Body of pancreas (tissue), 4 donors: ENCODE results near the gene GNG3.

ENCODE experiments used
- POLR2A ChIP-seq, 3 donors: fragments of 450-650 bp; IDR thresholded peaks; one replicate each; pipeline ENCODE4 v1.6.1; 2016; ENCODE audit warnings: antibody characterized with exemption in 3 of 3, mild to moderate bottlenecking in 2 of 3
- TF ChIP-seq, protein P1 (sequence below), 7 experiments: fragments of 450-650 bp in 4 of 7; fragments of 200-600 bp in 3 of 7; sonication (generic) in 3 of 7; IDR thresholded peaks; one replicate each; pipeline ENCODE4 v1.5.1; 2016 to 2019; ENCODE audit warnings: antibody characterized with exemption in 7 of 7

DNA sequence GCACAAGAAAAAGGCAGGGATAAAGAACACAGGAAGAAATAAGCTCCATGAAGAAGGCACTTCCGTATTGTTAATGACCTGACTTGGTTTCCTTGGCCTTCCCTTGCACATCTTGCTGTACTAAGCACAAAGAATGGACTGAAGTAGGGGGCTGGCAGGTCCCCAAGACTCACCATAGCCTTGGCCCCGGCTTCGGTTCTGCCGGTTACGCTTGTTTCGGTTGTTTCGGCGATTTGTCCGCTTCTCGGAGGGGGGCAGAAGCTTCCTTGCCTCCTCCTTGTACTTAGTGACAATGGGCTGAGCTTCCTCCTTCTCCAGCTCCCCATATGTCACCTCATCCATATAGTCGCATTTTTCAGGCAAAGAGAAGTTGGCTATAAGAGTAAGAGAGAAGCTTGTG lies 9.3 kb downstream of the GNG3 start:
- TF ChIP-seq, protein P1, sequence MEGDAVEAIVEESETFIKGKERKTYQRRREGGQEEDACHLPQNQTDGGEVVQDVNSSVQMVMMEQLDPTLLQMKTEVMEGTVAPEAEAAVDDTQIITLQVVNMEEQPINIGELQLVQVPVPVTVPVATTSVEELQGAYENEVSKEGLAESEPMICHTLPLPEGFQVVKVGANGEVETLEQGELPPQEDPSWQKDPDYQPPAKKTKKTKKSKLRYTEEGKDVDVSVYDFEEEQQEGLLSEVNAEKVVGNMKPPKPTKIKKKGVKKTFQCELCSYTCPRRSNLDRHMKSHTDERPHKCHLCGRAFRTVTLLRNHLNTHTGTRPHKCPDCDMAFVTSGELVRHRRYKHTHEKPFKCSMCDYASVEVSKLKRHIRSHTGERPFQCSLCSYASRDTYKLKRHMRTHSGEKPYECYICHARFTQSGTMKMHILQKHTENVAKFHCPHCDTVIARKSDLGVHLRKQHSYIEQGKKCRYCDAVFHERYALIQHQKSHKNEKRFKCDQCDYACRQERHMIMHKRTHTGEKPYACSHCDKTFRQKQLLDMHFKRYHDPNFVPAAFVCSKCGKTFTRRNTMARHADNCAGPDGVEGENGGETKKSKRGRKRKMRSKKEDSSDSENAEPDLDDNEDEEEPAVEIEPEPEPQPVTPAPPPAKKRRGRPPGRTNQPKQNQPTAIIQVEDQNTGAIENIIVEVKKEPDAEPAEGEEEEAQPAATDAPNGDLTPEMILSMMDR (IDR thresholded peaks at IDR 0.05), result no peak
- TF ChIP-seq POLR2A (IDR thresholded peaks at IDR 0.05), result no peak
